PFSK-1 (cell line): ENCODE measurements around the gene LRRTM2.

Source experiments
- FOXP2 ChIP-seq: optimal IDR thresholded peaks from 2 replicates; pipeline ENCODE3; 2011; ENCODE audit warnings: borderline replicate concordance, control low read depth, inconsistent platforms; ENCODE audit not compliant: insufficient read depth; ENCODE audit errors: extremely low read length, extremely low read depth
- POLR2AphosphoS5 ChIP-seq: IDR thresholded peaks from 2 replicates; pipeline ENCODE4 v1.6.1; 2012; ENCODE audit warnings: low read depth, mild to moderate bottlenecking, control low read depth, low read length, moderate library complexity
- SIN3A ChIP-seq: IDR thresholded peaks from 2 replicates; pipeline ENCODE4 v1.6.1; 2012; ENCODE audit warnings: mild to moderate bottlenecking, low read length, moderate library complexity, borderline replicate concordance; ENCODE audit not compliant: insufficient read depth
- TAF1 ChIP-seq: IDR thresholded peaks from 2 replicates; pipeline ENCODE4 v1.6.1; 2012; ENCODE audit warnings: low read length, control low read depth, borderline replicate concordance; ENCODE audit not compliant: insufficient read depth
- TF ChIP-seq, protein P1 (sequence below), 2 experiments: IDR thresholded peaks; 2 replicates each; pipeline versions ENCODE4 v1.6.1 to v1.8.0; 2011 to 2012; ENCODE audit warnings: low read depth in 2 of 2, low read length in 2 of 2, control low read depth in 1 of 2, inconsistent platforms in 1 of 2, mild to moderate bottlenecking in 1 of 2, moderate library complexity in 1 of 2; ENCODE audit not compliant: insufficient read depth in 1 of 2

LRRTM2 gene

DNA sequence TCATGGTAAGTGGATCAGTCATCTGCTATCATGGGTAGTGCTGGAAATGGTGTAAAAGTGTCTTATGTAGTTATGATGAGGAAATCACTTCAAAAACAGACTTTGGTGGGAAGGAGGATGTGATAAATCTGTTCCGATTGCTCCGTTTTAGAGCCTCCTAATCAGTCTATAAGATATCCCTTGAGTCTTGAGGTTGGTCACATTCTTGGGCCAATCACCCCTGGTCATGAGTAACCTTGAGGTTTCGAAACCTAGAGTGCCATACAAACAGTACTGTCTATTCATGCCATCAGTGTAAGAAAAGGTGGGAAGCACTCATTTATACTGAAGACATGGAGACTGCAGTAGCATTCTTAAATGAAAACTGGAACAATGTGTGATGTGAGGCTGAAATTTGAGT, 45.8 kb downstream of the LRRTM2 start:
- no peak for TF ChIP-seq SIN3A
- TF ChIP-seq FOXP2 = no peak
- TF ChIP-seq POLR2AphosphoS5 = no peak
- no peak for TF ChIP-seq TAF1
- TF ChIP-seq, protein P1, sequence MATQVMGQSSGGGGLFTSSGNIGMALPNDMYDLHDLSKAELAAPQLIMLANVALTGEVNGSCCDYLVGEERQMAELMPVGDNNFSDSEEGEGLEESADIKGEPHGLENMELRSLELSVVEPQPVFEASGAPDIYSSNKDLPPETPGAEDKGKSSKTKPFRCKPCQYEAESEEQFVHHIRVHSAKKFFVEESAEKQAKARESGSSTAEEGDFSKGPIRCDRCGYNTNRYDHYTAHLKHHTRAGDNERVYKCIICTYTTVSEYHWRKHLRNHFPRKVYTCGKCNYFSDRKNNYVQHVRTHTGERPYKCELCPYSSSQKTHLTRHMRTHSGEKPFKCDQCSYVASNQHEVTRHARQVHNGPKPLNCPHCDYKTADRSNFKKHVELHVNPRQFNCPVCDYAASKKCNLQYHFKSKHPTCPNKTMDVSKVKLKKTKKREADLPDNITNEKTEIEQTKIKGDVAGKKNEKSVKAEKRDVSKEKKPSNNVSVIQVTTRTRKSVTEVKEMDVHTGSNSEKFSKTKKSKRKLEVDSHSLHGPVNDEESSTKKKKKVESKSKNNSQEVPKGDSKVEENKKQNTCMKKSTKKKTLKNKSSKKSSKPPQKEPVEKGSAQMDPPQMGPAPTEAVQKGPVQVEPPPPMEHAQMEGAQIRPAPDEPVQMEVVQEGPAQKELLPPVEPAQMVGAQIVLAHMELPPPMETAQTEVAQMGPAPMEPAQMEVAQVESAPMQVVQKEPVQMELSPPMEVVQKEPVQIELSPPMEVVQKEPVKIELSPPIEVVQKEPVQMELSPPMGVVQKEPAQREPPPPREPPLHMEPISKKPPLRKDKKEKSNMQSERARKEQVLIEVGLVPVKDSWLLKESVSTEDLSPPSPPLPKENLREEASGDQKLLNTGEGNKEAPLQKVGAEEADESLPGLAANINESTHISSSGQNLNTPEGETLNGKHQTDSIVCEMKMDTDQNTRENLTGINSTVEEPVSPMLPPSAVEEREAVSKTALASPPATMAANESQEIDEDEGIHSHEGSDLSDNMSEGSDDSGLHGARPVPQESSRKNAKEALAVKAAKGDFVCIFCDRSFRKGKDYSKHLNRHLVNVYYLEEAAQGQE (IDR thresholded peaks at IDR 0.05; ENCODE audit: insufficient read depth in 1 of 2, low read depth in 2 of 2, low read length in 2 of 2) = no peak

DNA sequence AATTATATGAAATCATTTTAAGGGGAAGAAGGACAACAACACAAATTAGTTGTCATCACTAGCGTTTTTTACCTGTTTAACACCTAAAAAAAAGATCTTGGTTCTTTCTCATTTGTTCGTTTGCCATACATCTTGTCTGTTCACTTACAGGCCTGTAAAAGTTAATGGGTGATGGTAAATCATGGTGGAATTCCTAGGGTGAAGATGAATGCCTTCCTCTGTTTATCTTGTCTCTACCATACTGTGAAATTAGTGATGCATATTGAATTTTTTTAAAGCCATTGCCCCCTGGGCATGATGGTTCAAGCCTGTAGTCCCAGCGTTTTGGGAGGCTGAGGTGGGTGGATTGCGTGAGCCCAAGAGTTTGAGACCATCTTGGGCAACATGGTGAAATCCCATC, 46.6 kb downstream of the LRRTM2 start:
- TF ChIP-seq, protein P1 (IDR thresholded peaks at IDR 0.05; ENCODE audit: insufficient read depth in 1 of 2, low read depth in 2 of 2, low read length in 2 of 2) = no peak
- no peak for TF ChIP-seq FOXP2
- no peak for TF ChIP-seq SIN3A
- no peak for TF ChIP-seq TAF1
- no peak for TF ChIP-seq POLR2AphosphoS5

DNA sequence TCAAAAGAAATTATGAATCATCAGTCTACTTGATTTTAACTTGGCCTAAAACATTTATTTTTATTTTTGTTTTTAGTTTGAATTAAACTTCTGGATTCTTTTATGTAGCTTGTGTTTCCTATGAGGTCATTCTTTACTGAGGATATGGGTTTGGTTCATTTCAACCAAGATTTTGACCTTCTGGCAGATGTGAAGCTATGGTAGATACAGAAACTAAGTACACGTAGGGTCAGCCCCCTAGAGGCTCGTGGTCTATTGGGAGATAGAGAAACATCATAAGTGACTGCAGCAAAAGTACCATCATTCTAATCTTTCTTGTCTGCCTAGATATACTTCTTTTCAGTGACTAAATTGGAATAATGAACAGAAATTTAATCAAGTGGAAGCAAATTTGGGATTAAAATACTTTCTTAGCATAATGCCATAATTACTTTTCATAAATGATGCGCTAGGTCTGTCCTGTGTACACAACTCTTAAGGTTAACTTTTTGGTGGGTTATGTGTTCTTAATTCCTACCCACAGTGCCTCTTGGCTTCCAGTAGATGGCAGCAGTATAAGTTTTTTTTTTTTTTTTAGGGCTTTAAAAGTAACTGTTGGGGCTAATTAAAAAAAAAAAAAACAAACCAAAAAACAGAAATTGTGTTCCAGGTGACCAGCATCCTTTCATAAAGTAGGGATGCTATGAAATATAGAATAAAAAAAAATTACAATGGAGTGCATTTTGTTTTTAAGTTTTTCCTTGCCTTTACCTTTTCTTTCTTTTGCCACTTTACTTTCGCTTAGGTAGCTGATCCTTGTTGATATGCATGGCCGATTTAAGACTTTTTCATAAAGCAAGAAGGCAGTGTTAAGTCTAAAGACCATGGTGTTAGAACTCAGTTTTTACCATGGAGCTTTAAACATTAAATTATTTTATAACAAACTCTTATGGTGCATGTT, 49.9 kb downstream of the LRRTM2 start:
- TF ChIP-seq POLR2AphosphoS5 = no peak
- TF ChIP-seq, protein P1 (IDR thresholded peaks at IDR 0.05; ENCODE audit: insufficient read depth in 1 of 2, low read depth in 2 of 2, low read length in 2 of 2) = no peak
- no peak for TF ChIP-seq SIN3A
- TF ChIP-seq TAF1 = no peak
- no peak for TF ChIP-seq FOXP2

DNA sequence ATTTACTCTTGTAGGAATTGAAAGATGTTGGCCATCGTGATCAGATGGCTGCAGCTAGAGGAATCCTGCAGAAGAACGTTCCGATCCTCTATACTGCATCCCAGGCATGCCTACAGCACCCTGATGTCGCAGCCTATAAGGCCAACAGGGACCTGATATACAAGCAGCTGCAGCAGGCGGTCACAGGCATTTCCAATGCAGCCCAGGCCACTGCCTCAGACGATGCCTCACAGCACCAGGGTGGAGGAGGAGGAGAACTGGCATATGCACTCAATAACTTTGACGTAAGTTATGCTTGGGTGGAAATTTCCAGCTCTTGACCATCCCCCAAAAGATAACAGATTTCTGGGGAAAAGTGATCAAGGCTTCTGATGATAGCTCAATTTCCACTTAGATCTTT, 50.6 kb downstream of the LRRTM2 start:
- TF ChIP-seq TAF1 (no peak), SIN3A (no peak), FOXP2 (no peak), POLR2AphosphoS5 (no peak)
- TF ChIP-seq, protein P1 (IDR thresholded peaks at IDR 0.05; ENCODE audit: insufficient read depth in 1 of 2, low read depth in 2 of 2, low read length in 2 of 2) = no peak
